Endothelial cell (in vitro differentiated cells): Measurements from ENCODE around the gene TGFBR3. TPM values are rescaled to one million over a fixed set of nuclear protein-coding genes. Genes with fewer than 3 reads are reported as not detected.

Source experiments
- DNase-seq: peaks from one replicate; pipeline ENCODE4 v3.0.0; 2021; ENCODE audit warnings: low spot score
- H3K27ac Mint-ChIP-seq: one replicate; pipeline ENCODE4 v1.8.0; 2021; ENCODE audit warnings: mixed read lengths, inconsistent platforms; ENCODE audit not compliant: unreplicated experiment
- H3K27me3 Mint-ChIP-seq: one replicate; pipeline ENCODE4 v1.8.0; 2021; ENCODE audit warnings: mild to moderate bottlenecking, moderate library complexity, mixed read lengths, inconsistent platforms; ENCODE audit not compliant: unreplicated experiment
- H3K36me3 Mint-ChIP-seq: one replicate; pipeline ENCODE4 v1.8.0; 2021; ENCODE audit warnings: mild to moderate bottlenecking, low read depth, mixed read lengths, inconsistent platforms; ENCODE audit not compliant: unreplicated experiment
- H3K4me1 Mint-ChIP-seq: one replicate; pipeline ENCODE4 v1.8.0; 2021; ENCODE audit warnings: mild to moderate bottlenecking, mixed read lengths, inconsistent platforms; ENCODE audit not compliant: unreplicated experiment
- H3K4me3 Mint-ChIP-seq: one replicate; pipeline ENCODE4 v1.8.0; 2021; ENCODE audit warnings: mild to moderate bottlenecking, mixed read lengths, inconsistent platforms; ENCODE audit not compliant: unreplicated experiment
- H3K9me3 Mint-ChIP-seq: one replicate; pipeline ENCODE4 v1.8.0; 2021; ENCODE audit warnings: mixed read lengths, inconsistent platforms; ENCODE audit not compliant: unreplicated experiment
- CTCF ChIP-seq: fragments of 200-600 bp; sonication (generic); IDR thresholded peaks from one replicate; pipeline ENCODE4 v1.5.0; 2021; ENCODE audit warnings: antibody characterized with exemption; ENCODE audit not compliant: unreplicated experiment
- total RNA-seq: library from RNA; stranded (reverse); fragmentation: NEBNext Ultra II Directional; extraction: Animal tissue kit (Norgen Biotek cat#: 25700); gene quantifications from one replicate; pipeline ENCODE4 v1.2.1, GENCODE V29; 2021; ENCODE audit not compliant: unreplicated experiment

The TGFBR3 gene
- total RNA-seq, 1 donor from 2014 or later, result 39.2 TPM

- no peak for TF ChIP-seq CTCF
Measured at GRCh38 chr1:91750398-91750996, 135.5 kb downstream of the TGFBR3 start.

GRCh38 chr1:91749788-91750231 is 136.1 kb downstream of the TGFBR3 start:
- no peak overlapping the region for H3K4me3 Mint-ChIP-seq
- H3K4me1 Mint-ChIP-seq, result peaks cover 6% of the 10 kb centered on the region
- H3K27me3 Mint-ChIP-seq, result no peaks in the 10 kb centered on the region
- TF ChIP-seq CTCF, result no peak
- peaks cover 38% of the 10 kb centered on the region for H3K36me3 Mint-ChIP-seq
- H3K9me3 Mint-ChIP-seq, result no peaks in the 10 kb centered on the region
- DNase-seq, result no peak
- no peak overlapping the region for H3K27ac Mint-ChIP-seq

More at GRCh38 chr1:91750398-91750996, 135.5 kb downstream of the TGFBR3 start:
- DNase-seq, result no peak
- no peaks in the 10 kb centered on the region for H3K4me1 Mint-ChIP-seq
- no peaks in the 10 kb centered on the region for H3K27me3 Mint-ChIP-seq
- no peak overlapping the region for H3K27ac Mint-ChIP-seq
- no peak overlapping the region for H3K4me3 Mint-ChIP-seq
- H3K9me3 Mint-ChIP-seq, result no peaks in the 10 kb centered on the region
- H3K36me3 Mint-ChIP-seq, result peaks cover 38% of the 10 kb centered on the region

GRCh38 chr1:91747666-91748065 is 138.3 kb downstream of the TGFBR3 start:
- Mint-ChIP-seq H3K27ac (no peak overlapping the region), H3K36me3 (peaks cover 46% of the 10 kb centered on the region), H3K9me3 (no peaks in the 10 kb centered on the region), H3K27me3 (no peaks in the 10 kb centered on the region), H3K4me3 (peak overlapping the region; percentile 19), H3K4me1 (peaks cover 11% of the 10 kb centered on the region)
- no peak for TF ChIP-seq CTCF
- DNase-seq, result no peak

GRCh38 chr1:91746728-91747338 is 139.1 kb downstream of the TGFBR3 start:
- no peak for TF ChIP-seq CTCF
- no peak overlapping the region for H3K4me3 Mint-ChIP-seq
- H3K27me3 Mint-ChIP-seq, result peaks cover 4% of the 10 kb centered on the region
- no peaks in the 10 kb centered on the region for H3K9me3 Mint-ChIP-seq
- H3K4me1 Mint-ChIP-seq, result peaks cover 11% of the 10 kb centered on the region
- H3K27ac Mint-ChIP-seq, result no peak overlapping the region
- peaks cover 54% of the 10 kb centered on the region for H3K36me3 Mint-ChIP-seq
- DNase-seq, result no peak
